OCI-LY7 (cell line): ENCODE data around the gene ASB2. TPM values are rescaled to one million over a fixed set of nuclear protein-coding genes. Genes with fewer than 3 reads are reported as not detected.

Experiments used
- BruUV-seq: library from RNA; stranded (reverse); fragments of 400-500 nt; replicated peaks from 2 replicates; lab custom pipeline; 2021; lab: Mats Ljungman, UMichigan
- CTCF ChIA-PET: fragments of 300-600 bp; sonication (Branson Sonifier 250); formaldehyde crosslinking; loops from one replicate; lab custom pipeline; 2022; ENCODE audit warnings: antibody characterized with exemption; ENCODE audit not compliant: unreplicated experiment; lab: Charles Lee
- POLR2A ChIA-PET: fragments of 300-600 bp; sonication (Branson Sonifier 250); formaldehyde crosslinking; loops from one replicate; lab custom pipeline; 2022; ENCODE audit warnings: antibody characterized with exemption; lab: Charles Lee
- DNase-seq: peaks from one replicate; pipeline ENCODE4 v3.0.0-alpha.2; 2015; ENCODE audit warnings: low spot score
- H2AFZ ChIP-seq: fragments of 200-600 bp; sonication (generic), shearing (Covaris generic); 2 replicates; pipeline ENCODE4 v1.6.1; 2014; ENCODE audit warnings: mild to moderate bottlenecking, antibody characterized with exemption, low read length, moderate library complexity
- H3K27ac ChIP-seq: fragments of 200-600 bp; sonication (generic); 2 replicates; pipeline ENCODE4 v1.5.1; 2014; ENCODE audit warnings: mixed run types, low read depth, mild to moderate bottlenecking, moderate library complexity, low read length, inconsistent platforms; ENCODE audit not compliant: poor library complexity, severe bottlenecking
- H3K36me3 ChIP-seq: fragments of 200-600 bp; sonication (generic); 2 replicates; pipeline ENCODE4 v1.6.1; 2014; ENCODE audit warnings: mild to moderate bottlenecking, antibody characterized with exemption, low read length, moderate library complexity, mixed read lengths; ENCODE audit not compliant: insufficient read depth
- H3K4me1 ChIP-seq: fragments of 200-600 bp; sonication (generic); 2 replicates; pipeline ENCODE4 v1.5.1; 2014; ENCODE audit warnings: mild to moderate bottlenecking, low read length; ENCODE audit not compliant: insufficient read depth, poor library complexity, severe bottlenecking
- H3K4me2 ChIP-seq: fragments of 200-600 bp; sonication (generic); 2 replicates; pipeline ENCODE4 v1.6.1; 2014; ENCODE audit warnings: mild to moderate bottlenecking, low read length
- H3K4me3 ChIP-seq: fragments of 200-600 bp; sonication (generic); 2 replicates; pipeline ENCODE4 v1.5.1; 2014; ENCODE audit warnings: mild to moderate bottlenecking, low read depth, low read length; ENCODE audit not compliant: poor library complexity, severe bottlenecking
- H3K79me2 ChIP-seq: fragments of 200-600 bp; sonication (generic); 2 replicates; pipeline ENCODE4 v1.6.1; 2016; ENCODE audit warnings: low read depth, mild to moderate bottlenecking, low read length, moderate library complexity, mixed read lengths; ENCODE audit not compliant: insufficient read depth
- H3K9me2 ChIP-seq: fragments of 200-600 bp; sonication (generic); 2 replicates; pipeline ENCODE4 v1.6.1; 2016; ENCODE audit warnings: mild to moderate bottlenecking, low read length, mixed read lengths; ENCODE audit not compliant: insufficient read depth
- H3K9me3 ChIP-seq: fragments of 200-600 bp; sonication (generic); 2 replicates; pipeline ENCODE4 v1.6.1; 2014; ENCODE audit warnings: mild to moderate bottlenecking, mixed run types, low read length, mixed read lengths
- H4K20me1 ChIP-seq: fragments of 200-600 bp; sonication (generic); 2 replicates; pipeline ENCODE4 v1.6.1; 2014; ENCODE audit warnings: mild to moderate bottlenecking, antibody characterized with exemption, low read length, moderate library complexity, mixed read lengths; ENCODE audit not compliant: insufficient read depth
- EZH2phosphoT487 ChIP-seq: fragments of 200-600 bp; sonication (generic); IDR thresholded peaks from 2 replicates; pipeline ENCODE4 v1.6.1; 2018; ENCODE audit warnings: low read depth, borderline replicate concordance, mild to moderate bottlenecking, mixed run types, antibody characterized with exemption, low read length, moderate library complexity, mixed read lengths
- intact Hi-C: fragments of 100-400 bp; cut with micrococcal nuclease; formaldehyde crosslinking; loops from one replicate; pipeline ENCODE4 v1.10.0; 2022; ENCODE audit not compliant: unreplicated experiment
- total RNA-seq, 2 experiments: library from RNA; depleted of rRNA in 1 of 2; stranded (reverse); fragments of >200 nt in 1 of 2; shearing (Covaris generic) in 1 of 2; gene quantifications; 2 replicates each; pipeline ENCODE4 v1.2.3, GENCODE V29; 2014 to 2022
- TF ChIP-seq, protein P1 (sequence below): fragments of 200-600 bp; sonication (generic); conservative IDR thresholded peaks from 2 replicates; pipeline ENCODE4 v1.5.1; 2014; ENCODE audit warnings: mild to moderate bottlenecking, antibody characterized with exemption, low read length, moderate library complexity, mixed read lengths

ASB2 gene
- total RNA-seq, 2 experiments from 2014 or later, result 21.7 to 23.6 TPM

GRCh38 chr14:93997916-93998870, 21.8 kb upstream of the ASB2 start:
- H3K4me3 ChIP-seq, result no peak overlapping the region
- intact Hi-C loops, result no loop called here
- H2AFZ ChIP-seq, result no peak overlapping the region
- POLR2A ChIA-PET, result interaction anchor here (0.6 to 1.4 kb wide), 4 partner anchors 12 to 58 kb away, joined by 3 to 6 read pairs (median 4); no protein-coding TSS in a partner anchor
- H3K79me2 ChIP-seq, result no peaks in the 10 kb centered on the region
- no peaks in the 10 kb centered on the region for H3K9me2 ChIP-seq
- no peak overlapping the region for H3K4me2 ChIP-seq
- no peaks in the 10 kb centered on the region for H3K36me3 ChIP-seq
- TF ChIP-seq, protein P1, sequence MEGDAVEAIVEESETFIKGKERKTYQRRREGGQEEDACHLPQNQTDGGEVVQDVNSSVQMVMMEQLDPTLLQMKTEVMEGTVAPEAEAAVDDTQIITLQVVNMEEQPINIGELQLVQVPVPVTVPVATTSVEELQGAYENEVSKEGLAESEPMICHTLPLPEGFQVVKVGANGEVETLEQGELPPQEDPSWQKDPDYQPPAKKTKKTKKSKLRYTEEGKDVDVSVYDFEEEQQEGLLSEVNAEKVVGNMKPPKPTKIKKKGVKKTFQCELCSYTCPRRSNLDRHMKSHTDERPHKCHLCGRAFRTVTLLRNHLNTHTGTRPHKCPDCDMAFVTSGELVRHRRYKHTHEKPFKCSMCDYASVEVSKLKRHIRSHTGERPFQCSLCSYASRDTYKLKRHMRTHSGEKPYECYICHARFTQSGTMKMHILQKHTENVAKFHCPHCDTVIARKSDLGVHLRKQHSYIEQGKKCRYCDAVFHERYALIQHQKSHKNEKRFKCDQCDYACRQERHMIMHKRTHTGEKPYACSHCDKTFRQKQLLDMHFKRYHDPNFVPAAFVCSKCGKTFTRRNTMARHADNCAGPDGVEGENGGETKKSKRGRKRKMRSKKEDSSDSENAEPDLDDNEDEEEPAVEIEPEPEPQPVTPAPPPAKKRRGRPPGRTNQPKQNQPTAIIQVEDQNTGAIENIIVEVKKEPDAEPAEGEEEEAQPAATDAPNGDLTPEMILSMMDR, result no peak
- TF ChIP-seq EZH2phosphoT487, result no peak
- no TSS peak for BruUV-seq
- no peak for DNase-seq
- CTCF ChIA-PET, result interaction anchor here (1.0 to 3.2 kb wide), 4 partner anchors 20 to 58 kb away, joined by 3 to 23 read pairs (median 6); no protein-coding TSS in a partner anchor
- no peaks in the 10 kb centered on the region for H3K9me3 ChIP-seq
- H4K20me1 ChIP-seq, result no peaks in the 10 kb centered on the region
- peaks cover 9% of the 10 kb centered on the region for H3K4me1 ChIP-seq
- H3K27ac ChIP-seq, result no peak overlapping the region

- no peaks in the 10 kb centered on the region for H3K9me3 ChIP-seq
- no TSS peak for BruUV-seq
- CTCF ChIA-PET, result interaction anchor here (1.0 to 1.5 kb wide), 3 partner anchors 19 to 57 kb away, joined by 3 to 6 read pairs (median 5); no protein-coding TSS in a partner anchor
- H3K4me3 ChIP-seq, result no peak within 1 kb of the TSS
- intact Hi-C loops, result no loop called here
- no peaks in the 10 kb centered on the region for H4K20me1 ChIP-seq
- H3K4me2 ChIP-seq, result no peak within 1 kb of the TSS
- DNase-seq, result no peak
- TF ChIP-seq EZH2phosphoT487, result no peak
- TF ChIP-seq, protein P1, result no peak
- H3K27ac ChIP-seq, result no peak within 1 kb of the TSS
- no peak within 1 kb of the TSS for H2AFZ ChIP-seq
- POLR2A ChIA-PET, result interaction anchor here (0.6 to 1.4 kb wide), 5 partner anchors 17 to 1197 kb away, joined by 3 to 4 read pairs (median 3); no protein-coding TSS in a partner anchor
- H3K36me3 ChIP-seq, result no peaks in the 10 kb centered on the region
- H3K79me2 ChIP-seq, result no peaks in the 10 kb centered on the region
- H3K9me2 ChIP-seq, result no peaks in the 10 kb centered on the region
- peaks cover 9% of the 10 kb centered on the region for H3K4me1 ChIP-seq
Measured at GRCh38 chr14:93997082-93997481, 20.7 kb upstream of the ASB2 start, which contains the start of gene CCDC197. CCDC197 (plus strand) TSS chr14:93997301; CDS start chr14:93998132, 831 bp downstream.
